Measurements from ENCODE around the gene CLRN3.

GRCh38 chr10:127882801-127883459, 9.8 kb downstream of the CLRN3 start:
- TF ChIP-seq CTCF (IDR thresholded peaks at IDR 0.05) = no peak
- no peak for TF ChIP-seq POLR2A (IDR thresholded peaks at IDR 0.05)
- no peak for TF ChIP-seq EP300 (IDR thresholded peaks at IDR 0.05)

All from ovary (tissue), 3 donors.